HG02981 (cell line): ENCODE measurements around the gene SYT2.
"Not testable (repeated sequence)": the region's sequence is repeated elsewhere in the genome, so short reads cannot be mapped to it uniquely, and the experiment has no call there.

Experiments used
- ATAC-seq: cut with Tn5 transposase; IDR thresholded peaks from one replicate; pipeline ENCODE4 v1.9.1; 2021; ENCODE audit warnings: mild to moderate bottlenecking, moderate library complexity; ENCODE audit not compliant: unreplicated experiment

Gene SYT2

GRCh38 chr1:202644219-202645096, 65.8 kb downstream of the SYT2 start:
- ATAC-seq, result no peak

GRCh38 chr1:202643397-202644218, 66.6 kb downstream of the SYT2 start:
- ATAC-seq, result no peak

- no peak for ATAC-seq
These were observed 67.5 kb downstream of the SYT2 start for GRCh38 chr1:202642619-202643291.

- ATAC-seq, result no peak
These were observed 68.0 kb downstream of the SYT2 start for GRCh38 chr1:202642212-202642611.

GRCh38 chr1:202639500-202639899, 70.8 kb downstream of the SYT2 start:
- ATAC-seq, result no peak

- not testable (repeated sequence) for ATAC-seq
These were observed 71.5 kb downstream of the SYT2 start for GRCh38 chr1:202638701-202639305.

- ATAC-seq, result no peak
These were observed 72.1 kb downstream of the SYT2 start for GRCh38 chr1:202638019-202638700.

GRCh38 chr1:202637321-202638018, 72.8 kb downstream of the SYT2 start:
- ATAC-seq, result not testable (repeated sequence)

- not testable (repeated sequence) for ATAC-seq
These were observed 74.1 kb downstream of the SYT2 start for GRCh38 chr1:202636171-202636570.

GRCh38 chr1:202632241-202632640, 78.0 kb downstream of the SYT2 start:
- ATAC-seq, result no peak

- ATAC-seq, result no peak
These were observed 79.0 kb downstream of the SYT2 start for GRCh38 chr1:202631076-202631923.

- ATAC-seq, result no peak
These were observed 79.7 kb downstream of the SYT2 start for GRCh38 chr1:202630541-202630940.

GRCh38 chr1:202630096-202630495, 80.2 kb downstream of the SYT2 start:
- not testable (repeated sequence) for ATAC-seq

- ATAC-seq, result peak; percentile 77
These were observed 80.9 kb downstream of the SYT2 start for GRCh38 chr1:202629257-202629811.

GRCh38 chr1:202628646-202629215, 81.5 kb downstream of the SYT2 start:
- no peak for ATAC-seq

- no peak for ATAC-seq
These were observed 82.3 kb downstream of the SYT2 start for GRCh38 chr1:202627841-202628565.

GRCh38 chr1:202627036-202627435, 83.2 kb downstream of the SYT2 start:
- ATAC-seq, result not testable (repeated sequence)
